HepG2 (cell line): ENCODE results near the gene GYPC.

Experiments used
- CBX5 ChIP-seq: sonication (generic); formaldehyde crosslinking; IDR thresholded peaks from 2 replicates; pipeline ENCODE4 v1.4.0; 2020; ENCODE audit warnings: missing genetic modification reagents, borderline replicate concordance
- CTCF ChIP-seq: sonication (generic); formaldehyde crosslinking; IDR thresholded peaks from 2 replicates; pipeline ENCODE4 v1.5.0; 2020; ENCODE audit warnings: mild to moderate bottlenecking, missing genetic modification reagents, moderate library complexity
- EP300 ChIP-seq, 3 experiments: sonication (generic) in 1 of 3; formaldehyde crosslinking in 1 of 3; IDR thresholded peaks; 2 replicates each; pipeline versions ENCODE4 v1.5.1 to v1.6.1; 2011 to 2020; ENCODE audit warnings: low read depth in 2 of 3, low read length in 2 of 3, borderline replicate concordance in 1 of 3, improper control_type of control experiment in 1 of 3, mild to moderate bottlenecking in 1 of 3, missing genetic modification reagents in 1 of 3, moderate library complexity in 1 of 3
- GABPA ChIP-seq, 2 experiments: IDR thresholded peaks; 2 replicates each; pipeline ENCODE4 v1.6.1; 2011 to 2016; ENCODE audit warnings: low read depth in 2 of 2, low read length in 1 of 2, missing biosample characterization in 1 of 2, missing genetic modification characterization in 1 of 2
- POLR2A ChIP-seq, 2 experiments: IDR thresholded peaks; 2 replicates each; pipeline ENCODE4 v1.6.1; 2011; ENCODE audit warnings: low read depth in 2 of 2, low read length in 2 of 2, mild to moderate bottlenecking in 1 of 2, moderate library complexity in 1 of 2; ENCODE audit not compliant: insufficient read depth in 1 of 2
- RNF219 ChIP-seq: sonication (generic); formaldehyde crosslinking; IDR thresholded peaks from 2 replicates; pipeline ENCODE4 v1.5.0; 2020; ENCODE audit warnings: mild to moderate bottlenecking, missing genetic modification reagents
- SP1 ChIP-seq, 2 experiments: fragments of 450-650 bp in 1 of 2; sonication (generic) in 1 of 2; formaldehyde crosslinking in 1 of 2; IDR thresholded peaks; 2 replicates each; pipeline versions ENCODE4 v1.4.0 to v1.6.1; 2016 to 2020; ENCODE audit warnings: missing genetic modification reagents in 1 of 2
- TF ChIP-seq, protein P1 (sequence below): sonication (generic); formaldehyde crosslinking; IDR thresholded peaks from 2 replicates; pipeline ENCODE4 v1.4.0; 2020; ENCODE audit warnings: missing genetic modification reagents, borderline replicate concordance

DNA sequence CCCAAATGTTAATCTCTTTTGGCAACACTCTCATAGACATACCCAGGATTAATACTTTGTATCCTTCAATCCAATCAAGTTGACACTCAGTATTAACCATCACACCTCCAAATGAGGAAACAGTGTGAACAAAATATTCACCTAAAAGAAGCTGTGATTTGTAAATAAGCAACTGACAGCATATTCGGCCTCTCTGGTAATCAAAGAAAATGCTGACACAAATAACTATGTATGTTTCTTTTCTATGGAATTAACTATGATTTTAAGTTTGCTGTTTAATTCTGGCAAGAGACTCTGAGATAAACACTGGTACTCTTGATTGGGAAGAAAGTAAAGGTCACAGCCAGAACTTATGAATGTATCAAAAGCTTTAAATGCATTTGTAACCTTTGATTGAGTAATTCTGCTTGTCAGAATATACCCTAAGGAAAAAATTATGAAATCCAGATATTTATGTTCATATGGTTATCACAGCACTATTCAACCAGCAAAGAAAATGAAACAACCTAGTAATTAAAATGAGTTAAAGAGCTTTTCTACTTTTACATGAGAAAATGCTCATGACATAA, 3.6 kb upstream of the GYPC start:
- no peak for TF ChIP-seq SP1 (IDR thresholded peaks at IDR 0.05)
- no peak for TF ChIP-seq SP1 (CRISPR knock-in tag; IDR thresholded peaks at IDR 0.05)
- TF ChIP-seq RNF219 (CRISPR knock-in tag) = no peak
- no peak for TF ChIP-seq CTCF (CRISPR knock-in tag)
- no peak for TF ChIP-seq EP300 (IDR thresholded peaks at IDR 0.05; ENCODE audit: low read depth in 2 of 2, low read length in 2 of 2)
- TF ChIP-seq EP300 (CRISPR knock-in tag; IDR thresholded peaks at IDR 0.05; ENCODE audit: borderline replicate concordance) = no peak
- no peak for TF ChIP-seq POLR2A (IDR thresholded peaks at IDR 0.05; ENCODE audit: insufficient read depth in 1 of 2, low read depth in 2 of 2, low read length in 2 of 2)
- TF ChIP-seq GABPA (IDR thresholded peaks at IDR 0.05; ENCODE audit: low read depth, low read length) = no peak
- no peak for TF ChIP-seq GABPA (CRISPR knock-in tag; IDR thresholded peaks at IDR 0.05; ENCODE audit: low read depth)
- no peak for TF ChIP-seq CBX5 (CRISPR knock-in tag)
- TF ChIP-seq, protein P1, sequence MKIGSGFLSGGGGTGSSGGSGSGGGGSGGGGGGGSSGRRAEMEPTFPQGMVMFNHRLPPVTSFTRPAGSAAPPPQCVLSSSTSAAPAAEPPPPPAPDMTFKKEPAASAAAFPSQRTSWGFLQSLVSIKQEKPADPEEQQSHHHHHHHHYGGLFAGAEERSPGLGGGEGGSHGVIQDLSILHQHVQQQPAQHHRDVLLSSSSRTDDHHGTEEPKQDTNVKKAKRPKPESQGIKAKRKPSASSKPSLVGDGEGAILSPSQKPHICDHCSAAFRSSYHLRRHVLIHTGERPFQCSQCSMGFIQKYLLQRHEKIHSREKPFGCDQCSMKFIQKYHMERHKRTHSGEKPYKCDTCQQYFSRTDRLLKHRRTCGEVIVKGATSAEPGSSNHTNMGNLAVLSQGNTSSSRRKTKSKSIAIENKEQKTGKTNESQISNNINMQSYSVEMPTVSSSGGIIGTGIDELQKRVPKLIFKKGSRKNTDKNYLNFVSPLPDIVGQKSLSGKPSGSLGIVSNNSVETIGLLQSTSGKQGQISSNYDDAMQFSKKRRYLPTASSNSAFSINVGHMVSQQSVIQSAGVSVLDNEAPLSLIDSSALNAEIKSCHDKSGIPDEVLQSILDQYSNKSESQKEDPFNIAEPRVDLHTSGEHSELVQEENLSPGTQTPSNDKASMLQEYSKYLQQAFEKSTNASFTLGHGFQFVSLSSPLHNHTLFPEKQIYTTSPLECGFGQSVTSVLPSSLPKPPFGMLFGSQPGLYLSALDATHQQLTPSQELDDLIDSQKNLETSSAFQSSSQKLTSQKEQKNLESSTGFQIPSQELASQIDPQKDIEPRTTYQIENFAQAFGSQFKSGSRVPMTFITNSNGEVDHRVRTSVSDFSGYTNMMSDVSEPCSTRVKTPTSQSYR (CRISPR knock-in tag) = no peak
